GM18502 (cell line): ENCODE data around the gene PVALEF.

Experiments
- ATAC-seq: cut with Tn5 transposase; IDR thresholded peaks from one replicate; pipeline ENCODE4 v1.9.1; 2021; ENCODE audit warnings: mild to moderate bottlenecking; ENCODE audit not compliant: unreplicated experiment, poor library complexity

Gene PVALEF

DNA sequence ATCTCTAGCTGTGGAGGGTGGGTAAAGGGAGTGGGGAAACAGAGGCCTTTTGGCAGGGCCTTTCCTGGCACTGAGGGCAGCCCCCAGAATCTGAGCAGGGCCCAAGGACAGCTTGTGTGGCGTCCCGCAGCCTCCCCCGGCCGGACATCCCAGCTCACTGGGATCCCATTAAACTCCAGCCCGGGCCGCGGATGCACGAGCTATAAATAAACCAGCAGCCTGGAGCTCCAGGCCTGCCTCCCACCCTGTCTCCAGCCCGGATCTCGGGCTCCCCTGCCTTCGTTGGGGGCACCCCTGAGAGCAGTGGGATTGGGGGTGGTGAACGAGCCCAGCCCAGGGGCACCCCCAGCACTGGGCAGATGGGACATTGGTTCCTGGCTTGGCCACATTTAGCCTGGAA lies 14.6 kb downstream of the PVALEF start:
- ATAC-seq: no peak

- no peak for ATAC-seq
These were observed 15.8 kb downstream of the PVALEF start for GRCh38 chr17:81180836-81181810.

DNA sequence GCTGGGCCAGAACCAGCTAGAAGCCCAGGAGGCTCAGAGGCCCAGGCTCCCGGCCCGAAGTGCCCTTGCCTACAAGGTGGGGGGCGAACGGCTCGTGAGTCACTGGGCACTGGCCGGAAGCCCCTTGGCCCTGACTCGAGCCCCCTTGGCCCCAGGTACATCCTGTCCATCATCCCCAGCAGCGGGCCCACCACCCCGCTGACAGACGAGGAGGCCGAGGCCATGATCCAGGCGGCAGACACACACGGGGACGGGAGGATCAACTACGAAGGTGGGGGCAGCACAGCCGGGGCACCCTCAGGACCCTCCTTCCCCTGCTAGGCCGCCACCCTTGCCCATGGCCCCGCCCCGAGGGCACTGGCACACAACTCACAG lies 16.5 kb downstream of the PVALEF start:
- ATAC-seq: no peak

GRCh38 chr17:81182596-81182995 lies 17.3 kb downstream of the PVALEF start:
- ATAC-seq: no peak

DNA sequence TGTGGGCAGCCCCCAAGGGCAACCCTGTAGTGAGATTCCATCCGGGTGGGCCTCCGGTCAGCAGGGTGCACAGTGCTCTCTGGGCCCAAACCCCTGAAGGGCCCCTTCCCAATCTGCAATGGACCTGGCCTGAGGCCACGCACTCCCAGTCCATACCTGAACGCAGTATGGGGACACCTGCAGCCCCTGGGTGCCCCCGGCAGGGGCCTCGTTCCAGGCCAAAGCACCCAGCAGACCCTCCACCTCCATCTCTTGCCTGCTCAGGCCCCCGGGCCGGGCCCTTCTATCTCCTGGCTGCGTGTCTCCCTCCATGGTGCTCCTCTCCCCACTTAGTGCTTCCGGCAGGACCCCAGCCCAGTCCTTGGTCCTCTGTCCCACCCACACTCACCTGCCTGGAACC lies 18.0 kb downstream of the PVALEF start:
- ATAC-seq: no peak

DNA sequence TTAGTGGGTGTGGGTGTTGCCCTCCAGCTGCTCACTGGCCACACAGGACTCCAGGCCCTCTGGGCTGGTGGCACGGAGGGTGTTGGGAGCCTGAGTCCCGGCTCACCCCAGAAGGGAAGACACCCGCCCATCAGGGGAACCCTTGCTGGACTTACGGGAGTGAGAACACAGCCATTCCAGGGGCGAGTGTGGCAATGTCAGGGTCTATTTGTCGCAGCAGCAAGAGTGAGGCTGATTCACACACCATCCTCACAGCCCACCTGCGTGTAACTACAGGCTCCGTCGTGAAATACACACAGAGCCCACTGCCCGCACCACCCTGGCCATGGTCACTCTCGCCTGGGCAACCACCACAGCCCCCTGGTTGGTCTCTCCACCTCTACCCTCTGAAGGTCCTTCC lies 18.5 kb downstream of the PVALEF start:
- ATAC-seq: no peak

GRCh38 chr17:81184555-81184954 lies 19.2 kb downstream of the PVALEF start:
- no peak for ATAC-seq

- ATAC-seq: no peak
These were observed 20.9 kb downstream of the PVALEF start for GRCh38 chr17:81186203-81186602.

GRCh38 chr17:81187120-81187519 lies 21.8 kb downstream of the PVALEF start:
- ATAC-seq: no peak

- ATAC-seq: no peak
These were observed 22.5 kb downstream of the PVALEF start for GRCh38 chr17:81187586-81188490.

DNA sequence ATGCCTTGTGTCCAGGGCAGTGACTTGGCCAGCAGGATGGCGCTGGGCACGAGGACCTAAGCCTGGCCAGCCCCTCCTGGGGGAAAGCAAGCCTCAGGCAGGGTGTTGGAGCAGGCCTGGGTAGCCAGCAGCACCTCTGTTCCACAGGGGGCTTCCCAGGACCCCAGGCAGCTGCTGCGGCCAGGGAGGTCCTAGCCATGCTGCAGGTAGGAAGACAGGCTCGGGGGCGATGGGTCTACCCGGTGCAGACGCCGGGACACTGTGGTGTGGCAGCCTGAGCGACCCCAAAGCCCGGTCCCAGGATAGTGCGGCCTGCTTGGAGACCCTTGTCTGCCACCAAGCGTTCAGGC lies 23.2 kb downstream of the PVALEF start:
- ATAC-seq: no peak

- no peak for ATAC-seq
These were observed 23.7 kb downstream of the PVALEF start for GRCh38 chr17:81189016-81189415.

DNA sequence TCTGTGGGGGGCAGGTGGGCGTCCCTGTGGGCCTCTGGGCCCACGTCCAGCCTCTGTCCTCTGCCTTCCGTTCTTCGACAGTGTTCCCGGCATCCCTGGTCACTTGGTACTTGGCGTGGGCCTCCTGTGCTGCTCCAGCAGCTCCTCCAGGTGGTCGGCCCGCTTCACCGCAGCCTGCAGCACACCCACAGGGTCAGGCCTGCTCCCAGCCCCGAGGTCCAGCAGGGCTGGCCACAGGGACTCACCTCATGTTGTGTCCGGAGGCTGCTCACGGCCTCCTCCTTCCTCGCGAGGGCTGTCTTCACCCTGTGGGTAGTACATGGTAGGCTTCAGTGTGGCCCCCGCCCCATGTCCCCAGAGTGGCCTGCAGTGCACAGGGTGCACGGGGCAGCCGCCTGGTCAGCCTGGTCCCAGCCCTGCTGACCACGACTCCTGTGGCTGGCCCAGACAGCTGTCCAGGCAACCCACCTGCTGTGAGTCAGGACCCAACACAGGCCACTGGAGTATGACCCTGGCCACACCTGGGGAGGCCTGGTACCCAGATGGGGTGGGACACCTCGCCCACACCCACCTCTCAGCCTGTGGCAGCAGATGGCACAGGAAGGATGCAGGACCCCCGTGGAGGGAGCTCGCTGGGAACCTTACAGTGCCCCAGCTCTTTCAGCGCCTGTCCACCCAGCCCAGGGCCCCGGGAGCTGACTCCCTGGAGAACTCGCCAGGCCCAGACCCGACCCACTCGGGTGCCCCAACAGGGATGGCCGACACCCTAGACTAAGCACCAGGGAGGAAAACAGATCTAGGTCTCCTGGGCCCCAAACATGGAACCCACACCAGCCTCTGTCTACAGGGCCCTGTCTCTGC lies 24.6 kb downstream of the PVALEF start:
- no peak for ATAC-seq

DNA sequence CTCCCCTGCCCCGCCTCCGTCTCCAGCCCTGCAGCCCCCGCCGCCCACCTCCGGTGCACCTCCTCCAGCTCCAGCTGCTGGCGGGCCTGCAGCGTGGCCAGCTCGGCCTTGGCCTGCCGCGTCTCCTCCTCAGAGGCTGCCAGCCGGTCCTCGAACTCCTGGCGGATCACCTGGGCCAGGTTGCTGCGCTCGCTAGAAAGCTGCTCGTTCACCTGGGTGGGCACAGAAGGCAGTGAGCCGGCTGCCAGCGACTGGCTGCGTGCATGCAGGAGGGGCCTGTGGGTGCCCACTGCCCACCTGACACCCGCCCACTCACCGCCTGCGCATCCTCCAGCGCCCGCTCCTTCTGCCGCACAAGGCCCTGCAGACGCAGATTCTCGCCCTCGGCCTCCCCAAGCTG lies 25.3 kb downstream of the PVALEF start:
- no peak for ATAC-seq

- no peak for ATAC-seq
These were observed 25.8 kb downstream of the PVALEF start for GRCh38 chr17:81191116-81191515.

DNA sequence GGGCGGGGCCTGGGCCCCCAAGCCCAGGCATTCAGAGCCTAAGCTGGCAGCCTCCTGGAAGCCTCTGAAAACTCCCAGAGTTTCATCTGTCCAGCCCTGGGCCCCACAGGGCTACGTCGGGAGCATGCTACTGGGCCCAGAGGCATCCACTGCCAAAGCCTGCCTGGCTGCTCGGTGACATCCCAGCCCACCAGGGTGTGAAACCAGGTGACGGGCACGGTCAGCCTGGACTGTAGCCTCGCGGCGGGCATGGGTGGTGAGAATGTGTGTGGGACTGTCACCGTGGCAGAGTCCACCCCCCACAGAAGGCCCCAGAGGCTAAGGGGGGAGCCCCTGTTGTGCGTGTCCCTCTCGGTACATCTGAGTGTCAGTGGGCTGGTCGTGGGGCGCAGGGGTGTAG lies 26.3 kb downstream of the PVALEF start:
- ATAC-seq: no peak

DNA sequence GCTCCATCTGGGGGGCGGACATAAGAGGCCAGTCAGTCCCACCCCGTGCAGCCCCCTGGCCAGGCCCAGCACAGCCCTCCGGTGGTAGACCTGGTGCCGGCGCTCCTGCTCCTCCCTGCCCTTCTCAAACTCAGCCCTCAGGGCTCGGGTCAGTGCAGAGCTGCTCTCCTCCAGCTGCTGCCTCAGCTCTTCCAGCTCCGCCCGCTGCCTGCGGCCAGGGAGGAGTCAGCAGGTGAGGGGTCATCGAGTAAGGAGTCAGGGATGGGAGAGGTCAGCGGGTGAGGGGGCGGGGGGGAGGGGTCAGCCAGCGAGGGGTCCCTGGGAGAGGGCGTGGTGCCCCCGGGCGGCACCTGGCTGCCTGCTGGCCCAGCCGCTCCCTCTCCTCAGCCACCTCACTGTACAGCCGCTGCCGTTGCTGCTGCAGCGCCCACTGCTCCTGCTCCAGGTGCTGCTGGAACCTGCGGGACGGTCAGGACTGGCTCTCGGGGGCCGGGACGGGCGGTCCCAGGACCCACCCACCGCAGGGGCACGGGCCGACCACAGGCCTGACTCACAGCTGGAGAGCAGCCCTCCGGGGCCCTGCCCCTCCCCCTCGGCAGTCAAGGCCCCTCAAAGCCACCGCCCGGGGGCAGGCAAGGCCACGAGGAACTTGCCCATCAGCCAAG lies 27.2 kb downstream of the PVALEF start:
- no peak for ATAC-seq

GRCh38 chr17:81193051-81193410 lies 27.7 kb downstream of the PVALEF start:
- no peak for ATAC-seq

GRCh38 chr17:81193470-81194224 lies 28.3 kb downstream of the PVALEF start:
- no peak for ATAC-seq
